Measurements from ENCODE around the gene SKI.

DNA sequence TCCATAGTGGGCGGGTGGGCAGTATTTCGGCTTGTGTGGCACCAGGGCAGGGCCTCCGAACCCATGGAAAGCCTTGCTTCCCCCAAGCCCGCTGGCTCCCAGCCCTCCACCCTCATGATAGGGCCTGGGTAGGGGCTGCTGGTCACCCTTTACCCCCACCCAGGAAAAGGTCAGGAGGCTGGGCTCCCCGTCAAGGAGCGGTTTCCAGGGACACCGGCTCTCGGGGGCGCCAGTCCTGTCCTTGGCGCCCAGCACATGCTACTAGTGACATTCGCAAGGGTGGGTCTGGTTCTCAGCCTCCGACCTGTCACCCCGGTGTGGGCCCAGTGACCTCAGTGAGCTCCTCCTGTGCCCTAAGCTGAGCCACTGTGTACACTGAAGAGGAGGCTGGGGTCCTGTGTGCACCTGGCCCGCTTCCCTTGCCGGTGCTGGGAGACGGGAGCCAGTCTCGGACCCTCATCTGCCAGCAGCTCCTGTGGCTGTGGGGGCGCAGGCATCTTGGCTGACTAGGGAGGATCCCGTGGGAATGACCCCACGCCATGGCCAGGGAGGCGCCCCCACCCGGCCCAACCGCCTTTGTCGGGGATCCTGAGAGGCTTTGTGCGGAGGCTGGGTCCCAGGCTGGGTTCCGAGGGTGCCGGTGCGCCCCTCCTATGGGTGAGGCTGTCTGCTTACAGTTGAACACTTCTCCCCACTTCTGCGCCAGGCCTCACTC lies 54.6 kb downstream of the SKI start:
- no peak for TF ChIP-seq SP1 (IDR thresholded peaks at IDR 0.05; ENCODE audit: low read depth, low read length)
- TF ChIP-seq CTCF (IDR thresholded peaks at IDR 0.05; ENCODE audit: control extremely low read depth in 1 of 3, insufficient read depth in 1 of 3, low read depth in 1 of 3, low read length in 3 of 3): no peak
- no peak for TF ChIP-seq POLR2A (IDR thresholded peaks at IDR 0.05; ENCODE audit: control extremely low read depth in 1 of 2, low read depth in 2 of 2, low read length in 2 of 2)
- TF ChIP-seq GABPA (IDR thresholded peaks at IDR 0.05; ENCODE audit: borderline replicate concordance, insufficient read depth, low read length): no peak

Measured in H1 (cell line).